Stomach (tissue), 9 donors: ENCODE measurements around the gene RMDN3. TPM values are rescaled to one million over a fixed set of nuclear protein-coding genes. Genes with fewer than 3 reads are reported as not detected.

ENCODE experiments used
- DNase-seq, 2 donors: peaks; one replicate each; pipeline versions ENCODE4 v3.0.0 to v3.0.0-alpha.2; 2013 to 2019
- H3K27ac ChIP-seq, 5 donors: fragments of 200-600 bp in 4 of 5; sonication (generic) in 4 of 5; one replicate each; pipeline ENCODE4 v1.5.1; 2013 to 2019; ENCODE audit warnings: mild to moderate bottlenecking in 1 of 5, moderate library complexity in 1 of 5
- H3K27me3 ChIP-seq, 3 donors: fragments of 200-600 bp; sonication (generic); one replicate each; pipeline ENCODE4 v1.5.1; 2017 to 2019; ENCODE audit warnings: mixed run types in 1 of 3
- H3K36me3 ChIP-seq, 4 donors: fragments of 200-600 bp; sonication (generic); 1 replicate in 3 of 4; 2 replicates in 1 of 4; pipeline ENCODE4 v1.5.1; 2016 to 2019
- H3K4me1 ChIP-seq, 4 donors: fragments of 200-600 bp; sonication (generic); one replicate each; pipeline ENCODE4 v1.5.1; 2016 to 2019
- H3K4me3 ChIP-seq, 4 donors: fragments of 200-600 bp; sonication (generic) in 3 of 4; one replicate each; pipeline ENCODE4 v1.5.1; 2016 to 2019; ENCODE audit warnings: mild to moderate bottlenecking in 1 of 4
- H3K9me3 ChIP-seq, 4 donors: fragments of 200-600 bp; sonication (generic); one replicate each; pipeline ENCODE4 v1.5.1; 2016 to 2019
- CTCF ChIP-seq, 7 experiments: fragments of 450-650 bp in 4 of 7; fragments of 200-600 bp in 3 of 7; sonication (generic) in 3 of 7; IDR thresholded peaks; one replicate each; pipeline ENCODE4 v1.5.1; 2016 to 2019; ENCODE audit warnings: antibody characterized with exemption in 7 of 7, control low read depth in 2 of 7, mild to moderate bottlenecking in 1 of 7
- EP300 ChIP-seq: sonication (generic); formaldehyde crosslinking; IDR thresholded peaks from one replicate; pipeline ENCODE4 v1.6.1; 2017; ENCODE audit warnings: antibody characterized with exemption
- POLR2A ChIP-seq, 4 donors: fragments of 450-650 bp; IDR thresholded peaks; one replicate each; pipeline ENCODE4 v1.6.1; 2016; ENCODE audit warnings: antibody characterized with exemption in 4 of 4, control low read depth in 2 of 4, mild to moderate bottlenecking in 1 of 4, moderate library complexity in 1 of 4
- POLR2AphosphoS5 ChIP-seq, 3 donors: sonication (generic); formaldehyde crosslinking; IDR thresholded peaks; one replicate each; pipeline ENCODE4 v1.6.1; 2016; ENCODE audit warnings: antibody characterized with exemption in 3 of 3
- WGBS, 5 donors: extraction: QIAGEN DNeasy Blood & Tissue Kit in 3 of 5; methylation state at CpG; one replicate each; pipeline versions ENCODE4 v1.1.5 to v1.1.7; 2013 to 2018; 5-methylcytosine and 5-hydroxymethylcytosine counted together
- intact Hi-C: fragments of 100-400 bp; cut with DNase I; formaldehyde crosslinking; loops from one replicate; pipeline ENCODE4 v1.15.1; 2023; ENCODE audit warnings: low total_unique reads
- polyA plus RNA-seq, 3 donors: library from polyadenylated mRNA; stranded (reverse); fragments of 200-250 nt; gene quantifications; one replicate each; pipeline ENCODE4 v1.2.3, GENCODE V29; 2013
- total RNA-seq, 5 donors: library from RNA; depleted of rRNA; stranded (reverse); fragments of >200 nt; gene quantifications; one replicate each; pipeline versions ENCODE4 v1.1.0 to v1.2.3, GENCODE V29; 2014 to 2016
- donor health status: healthy with polysubstance abuse.
- donor health status: Bipolar disorder and iron deficiency.
- donor health status: healthy.

The RMDN3 gene
- total and polyA plus RNA-seq, 8 donors: 12.6 to 63.8 (median 25.2) TPM; not detected in 1

GRCh38 chr15:40799523-40799922 is 44.5 kb upstream of the RMDN3 start:
- TF ChIP-seq EP300 (no peak), POLR2A (IDR thresholded peaks at IDR 0.05) (no peak), CTCF (IDR thresholded peaks at IDR 0.05) (no peak), POLR2AphosphoS5 (IDR thresholded peaks at IDR 0.05) (no peak)
- intact Hi-C loops: no loop called here
- peaks cover 0 to 14% (median 5%) of the 10 kb centered on the region in 4 donors for H3K36me3 ChIP-seq
- H3K27me3 ChIP-seq: no peaks in the 10 kb centered on the region
- no peaks in the 10 kb centered on the region for H3K9me3 ChIP-seq
- H3K4me3 ChIP-seq: no peak overlapping the region
- peaks cover 13 to 59% (median 35%) of the 10 kb centered on the region in 4 donors for H3K4me1 ChIP-seq
- no peak for DNase-seq
- H3K27ac ChIP-seq: peak overlapping the region in 1 of 5 donors; percentile 57
- WGBS, 5 donors: 93 to 98% (median 95%) methylated on average over 3 of the region's 3 CpGs

GRCh38 chr15:40796512-40796911 is 41.5 kb upstream of the RMDN3 start:
- Histone ChIP-seq H3K27ac (peak overlapping the region in 2 of 5 donors; percentile 10 to 35), H3K36me3 (peaks cover 0 to 18% (median 4%) of the 10 kb centered on the region in 4 donors), H3K9me3 (no peaks in the 10 kb centered on the region), H3K4me3 (no peak overlapping the region), H3K27me3 (no peaks in the 10 kb centered on the region), H3K4me1 (peaks cover 13 to 55% (median 39%) of the 10 kb centered on the region in 4 donors)
- DNase-seq: no peak
- intact Hi-C loops: no loop called here
- no peak for TF ChIP-seq POLR2AphosphoS5 (IDR thresholded peaks at IDR 0.05)
- TF ChIP-seq CTCF (IDR thresholded peaks at IDR 0.05): no peak
- no peak for TF ChIP-seq POLR2A (IDR thresholded peaks at IDR 0.05)
- TF ChIP-seq EP300: no peak
- WGBS, 5 donors: 94 to 95% (median 94%) methylated on average over 5 of the region's 5 CpGs

- no peaks in the 10 kb centered on the region for H3K27me3 ChIP-seq
- peaks cover 13 to 60% (median 40%) of the 10 kb centered on the region in 4 donors for H3K4me1 ChIP-seq
- H3K9me3 ChIP-seq: no peaks in the 10 kb centered on the region
- 54 to 68% (median 56%) methylated on average over 2 of the region's 2 CpGs for WGBS, 5 donors
- H3K27ac ChIP-seq: peak overlapping the region in 3 of 5 donors; percentile 10 to 35 (median 13)
- no peak for DNase-seq
- no peak for TF ChIP-seq EP300
- TF ChIP-seq POLR2A (IDR thresholded peaks at IDR 0.05): no peak
- TF ChIP-seq POLR2AphosphoS5 (IDR thresholded peaks at IDR 0.05): no peak
- TF ChIP-seq CTCF (IDR thresholded peaks at IDR 0.05): no peak
- intact Hi-C loops: no loop called here
- H3K36me3 ChIP-seq: peaks cover 0 to 23% (median 9%) of the 10 kb centered on the region in 4 donors
- no peak overlapping the region for H3K4me3 ChIP-seq
Observed at GRCh38 chr15:40796041-40796440, 41.0 kb upstream of the RMDN3 start.

GRCh38 chr15:40793216-40793989 is 38.3 kb upstream of the RMDN3 start:
- Histone ChIP-seq H3K27ac (peak overlapping the region; percentile 54 to 86 (median 63)), H3K9me3 (no peaks in the 10 kb centered on the region), H3K4me3 (no peak overlapping the region), H3K36me3 (peaks cover 0 to 26% (median 12%) of the 10 kb centered on the region in 4 donors), H3K4me1 (peaks cover 12 to 78% (median 55%) of the 10 kb centered on the region in 4 donors), H3K27me3 (no peaks in the 10 kb centered on the region)
- peak; percentile 75 to 86 for DNase-seq
- TF ChIP-seq POLR2A (IDR thresholded peaks at IDR 0.05): no peak
- no peak for TF ChIP-seq EP300
- peak in 2 of 3 donors; percentile 62 to 85 for TF ChIP-seq POLR2AphosphoS5 (IDR thresholded peaks at IDR 0.05)
- WGBS, 5 donors: 35 to 48% (median 41%) methylated on average over 9 of the region's 9 CpGs
- intact Hi-C loops: no loop called here
